Upper lobe of left lung (tissue), 4 donors: Measurements from ENCODE around the gene CCDC149.

Experiments used
- CTCF ChIP-seq, 6 experiments: fragments of 450-650 bp in 4 of 6; fragments of 200-600 bp in 2 of 6; sonication (generic) in 2 of 6; IDR thresholded peaks; one replicate each; pipeline ENCODE4 v1.5.1; 2016 to 2019; ENCODE audit warnings: antibody characterized with exemption in 6 of 6
- POLR2A ChIP-seq, 4 donors: fragments of 450-650 bp; IDR thresholded peaks; one replicate each; pipeline ENCODE4 v1.5.1; 2016 to 2017; ENCODE audit warnings: antibody characterized with exemption in 4 of 4, mild to moderate bottlenecking in 2 of 4

DNA sequence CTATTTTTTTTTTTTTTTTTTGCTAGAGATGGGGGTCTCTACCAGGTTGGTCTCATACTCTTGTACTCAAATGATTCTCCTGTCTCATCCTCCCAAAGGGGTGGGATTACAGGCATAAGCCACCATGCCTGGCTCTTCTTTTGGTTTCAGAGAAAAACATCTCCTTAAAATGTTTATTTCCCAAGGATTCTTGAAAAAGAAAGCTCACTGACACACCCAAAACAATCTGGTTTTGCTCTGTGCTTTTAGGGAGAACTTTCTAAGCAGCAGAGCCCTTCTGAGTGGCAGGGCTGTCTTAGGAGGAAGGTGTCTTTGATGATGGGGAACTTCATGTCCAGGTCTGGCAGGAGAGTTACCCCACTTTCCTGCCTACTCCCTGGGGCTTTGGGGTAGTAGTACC, 116.2 kb downstream of the CCDC149 start:
- TF ChIP-seq CTCF (IDR thresholded peaks at IDR 0.05), result no peak
- TF ChIP-seq POLR2A (IDR thresholded peaks at IDR 0.05), result no peak
